Panc1 (cell line): Measurements from ENCODE around the gene NR2C2. TPM values are rescaled to one million over a fixed set of nuclear protein-coding genes. Genes with fewer than 3 reads are reported as not detected.
A peak's percentile ranks its signal among the peaks of the same experiment; 100 is the strongest.

Source experiments
- ATAC-seq: fragments of 200-7000 bp; cut with Tn5 transposase; 2 replicates; pipeline ENCODE4 v1.9.1; 2020; ENCODE audit warnings: mild to moderate bottlenecking, moderate library complexity
- BruUV-seq: library from RNA; stranded (reverse); fragments of 400-500 nt; replicated peaks from 2 replicates; lab custom pipeline; 2021; lab: Mats Ljungman, UMichigan
- CTCF ChIA-PET: fragments of 300-600 bp; sonication (Branson Sonifier 250); formaldehyde crosslinking; loops from one replicate; lab custom pipeline; 2022; ENCODE audit warnings: antibody characterized with exemption; lab: Charles Lee
- POLR2A ChIA-PET: fragments of 300-600 bp; sonication (Branson Sonifier 250); formaldehyde crosslinking; loops from one replicate; lab custom pipeline; 2022; ENCODE audit warnings: antibody characterized with exemption; lab: Charles Lee
- DNase-seq: peaks from one replicate; pipeline ENCODE4 v3.0.0-alpha.2; 2010; ENCODE audit warnings: low read depth, low spot score
- H3K27ac ChIP-seq: 2 replicates; pipeline ENCODE4 v1.5.1; 2011; ENCODE audit warnings: mild to moderate bottlenecking, low read length, inconsistent platforms
- H3K27me3 ChIP-seq: fragments of 200-500 bp; sonication (Bioruptor generic); 2 replicates; pipeline ENCODE4 v1.6.0; 2014; ENCODE audit warnings: low read length, inconsistent platforms; ENCODE audit not compliant: control insufficient read depth, insufficient read depth
- H3K36me3 ChIP-seq: fragments of 200-500 bp; sonication (Bioruptor generic); 2 replicates; pipeline ENCODE4 v1.5.1; 2014; ENCODE audit warnings: inconsistent platforms, mild to moderate bottlenecking, low read length, moderate library complexity; ENCODE audit not compliant: control insufficient read depth, insufficient read depth
- H3K4me1 ChIP-seq: 2 replicates; pipeline ENCODE4 v1.5.1; 2011; ENCODE audit warnings: inconsistent platforms, mild to moderate bottlenecking, low read length, moderate library complexity; ENCODE audit not compliant: control insufficient read depth, insufficient read depth
- H3K4me3 ChIP-seq, 2 experiments: 2 replicates each; pipeline ENCODE4 v1.5.1; 2011 to 2012; ENCODE audit warnings: low read depth in 2 of 2, low read length in 2 of 2, mild to moderate bottlenecking in 2 of 2, inconsistent platforms in 1 of 2, moderate library complexity in 1 of 2
- H3K9me3 ChIP-seq: fragments of 200-500 bp; sonication (Bioruptor generic); 2 replicates; pipeline ENCODE4 v1.5.1; 2014; ENCODE audit warnings: low read depth, mild to moderate bottlenecking, inconsistent platforms, low read length, moderate library complexity; ENCODE audit not compliant: control insufficient read depth, insufficient read depth
- CTCF ChIP-seq: fragments of 450-650 bp; IDR thresholded peaks from 2 replicates; pipeline ENCODE4 v1.5.1; 2017; ENCODE audit warnings: mild to moderate bottlenecking
- POLR2AphosphoS5 ChIP-seq: IDR thresholded peaks from 2 replicates; pipeline ENCODE4 v1.6.1; 2012; ENCODE audit warnings: mild to moderate bottlenecking, low read depth, low read length, moderate library complexity
- REST ChIP-seq, 2 experiments: IDR thresholded peaks; 2 replicates each; pipeline ENCODE4 v1.6.1; 2011 to 2012; ENCODE audit warnings: low read depth in 2 of 2, control low read depth in 1 of 2, low read length in 1 of 2, mild to moderate bottlenecking in 1 of 2, moderate library complexity in 1 of 2; ENCODE audit not compliant: insufficient read depth in 1 of 2
- SIN3A ChIP-seq: IDR thresholded peaks from 2 replicates; pipeline ENCODE4 v1.6.1; 2012; ENCODE audit warnings: low read depth, mild to moderate bottlenecking, low read length, moderate library complexity, borderline replicate concordance; ENCODE audit not compliant: insufficient read depth
- TCF7L2 ChIP-seq: IDR thresholded peaks from 2 replicates; pipeline ENCODE4 v1.6.1; 2011; ENCODE audit warnings: mild to moderate bottlenecking, low read depth, low read length, inconsistent platforms
- in situ Hi-C: cut with HindIII; loops from 2 replicates; pipeline ENCODE4 v1.10.0; 2016; ENCODE audit warnings: low sequenced_read_pairs, low pct_unique_long_range_greater_than_20kb
- intact Hi-C: fragments of 100-400 bp; cut with micrococcal nuclease; formaldehyde crosslinking; loops from one replicate; pipeline ENCODE4 v1.10.0; 2022; ENCODE audit not compliant: unreplicated experiment
- total RNA-seq: library from RNA; stranded (reverse); gene quantifications from one replicate; pipeline ENCODE4 v1.2.1, GENCODE V29; 2021; ENCODE audit not compliant: unreplicated experiment

Gene NR2C2
- total RNA-seq, 1 experiment from 2014 or later: 30.6 TPM

- no peak overlapping the region for H3K4me3 ChIP-seq
- H3K27me3 ChIP-seq: peaks cover 3% of the 10 kb centered on the region; the same call in 1 of the 2 replicates
- ATAC-seq: no peak
- H3K27ac ChIP-seq: no peak overlapping the region
- no peaks in the 10 kb centered on the region for H3K36me3 ChIP-seq
- no TSS peak for BruUV-seq
- H3K9me3 ChIP-seq: no peaks in the 10 kb centered on the region; the same call in 1 of the 2 replicates
- ChIA-PET POLR2A (no interaction called here), CTCF (no interaction called here)
- TF ChIP-seq REST (IDR thresholded peaks at IDR 0.05; ENCODE audit: insufficient read depth in 1 of 2, low read depth in 2 of 2, low read length in 1 of 2) (no peak), SIN3A (no peak), TCF7L2 (no peak), CTCF (no peak), POLR2AphosphoS5 (no peak)
- in situ Hi-C loops: no loop called here
- no peak for DNase-seq
- H3K4me1 ChIP-seq: no peaks in the 10 kb centered on the region
- intact Hi-C loops: no loop called here
Measured at GRCh38 chr3:14899993-14900618, 47.3 kb upstream of the NR2C2 start.

GRCh38 chr3:14900881-14901873 is 46.2 kb upstream of the NR2C2 start:
- BruUV-seq: no TSS peak
- Histone ChIP-seq H3K9me3 (no peaks in the 10 kb centered on the region; the same call in 1 of the 2 replicates), H3K36me3 (no peaks in the 10 kb centered on the region), H3K4me1 (no peaks in the 10 kb centered on the region), H3K4me3 (no peak overlapping the region), H3K27ac (no peak overlapping the region), H3K27me3 (0 out of 2 replicates have a peak, but pooled peaks cover 3% of the 10 kb centered on the region)
- TF ChIP-seq SIN3A (no peak), POLR2AphosphoS5 (no peak), TCF7L2 (no peak), REST (IDR thresholded peaks at IDR 0.05; ENCODE audit: insufficient read depth in 1 of 2, low read depth in 2 of 2, low read length in 1 of 2) (no peak), CTCF (no peak)
- DNase-seq (no peak), ATAC-seq (0 out of 2 replicates have a peak, but pooled peaks have one; percentile 54)
- intact Hi-C loops (no loop called here), in situ Hi-C loops (no loop called here)
- CTCF ChIA-PET: no interaction called here
- POLR2A ChIA-PET: no interaction called here
